Heart right ventricle (tissue), 16 donors: Measurements from ENCODE around the gene CLPTM1L. TPM values are rescaled to one million over a fixed set of nuclear protein-coding genes. Genes with fewer than 3 reads are reported as not detected.

Experiments
- ATAC-seq, 8 donors: fragments of 200-7000 bp; cut with Tn5 transposase; one replicate each; pipeline ENCODE4 v1.9.1; 2020; ENCODE audit warnings: mild to moderate bottlenecking in 8 of 8, moderate library complexity in 8 of 8, moderate number of reproducible peaks in 1 of 8
- DNase-seq, 2 donors: peaks; one replicate each; pipeline ENCODE4 v3.0.0-alpha.2; 2020
- H3K27ac ChIP-seq, 10 donors: fragments of 200-600 bp; sonication (generic) in 2 of 10; one replicate each; pipeline versions ENCODE4 v1.5.0 to v1.8.0; 2020 to 2022; ENCODE audit warnings: mild to moderate bottlenecking in 3 of 10
- H3K27me3 ChIP-seq, 7 donors: fragments of 200-600 bp; one replicate each; pipeline ENCODE4 v1.8.0; 2021 to 2022; ENCODE audit warnings: mild to moderate bottlenecking in 2 of 7
- H3K36me3 ChIP-seq, 9 donors: fragments of 200-600 bp; sonication (generic) in 1 of 9; one replicate each; pipeline versions ENCODE4 v1.5.0 to v1.8.0; 2020 to 2022; ENCODE audit warnings: mild to moderate bottlenecking in 2 of 9
- H3K4me1 ChIP-seq, 9 donors: fragments of 200-600 bp; sonication (generic) in 1 of 9; one replicate each; pipeline versions ENCODE4 v1.5.0 to v1.8.0; 2020 to 2022; ENCODE audit warnings: mild to moderate bottlenecking in 4 of 9
- H3K4me3 ChIP-seq, 10 donors: fragments of 200-600 bp; sonication (generic) in 2 of 10; one replicate each; pipeline versions ENCODE4 v1.5.0 to v1.8.0; 2020 to 2022; ENCODE audit warnings: mild to moderate bottlenecking in 7 of 10, moderate library complexity in 2 of 10
- H3K9me3 ChIP-seq, 11 donors: fragments of 200-600 bp in 10 of 11; sonication (generic) in 2 of 11; one replicate each; pipeline versions ENCODE4 v1.5.0 to v1.8.0; 2013 to 2022; ENCODE audit warnings: mild to moderate bottlenecking in 2 of 11, control low read depth in 1 of 11, moderate library complexity in 1 of 11
- WGBS, 2 donors: extraction: QIAGEN DNeasy Blood & Tissue Kit; methylation state at CpG; one replicate each; pipeline ENCODE4 v1.1.7; 2013; ENCODE audit warnings: inconsistent platforms in 1 of 2; 5-methylcytosine and 5-hydroxymethylcytosine counted together
- intact Hi-C, 10 donors: fragments of 100-400 bp; cut with DNase I; formaldehyde crosslinking; loops; one replicate each; pipeline versions ENCODE4 v1.11.1 to v1.14.2; 2022
- polyA plus RNA-seq, 2 donors: library from polyadenylated mRNA; stranded (reverse); fragments of 200-250 nt; gene quantifications; one replicate each; pipeline ENCODE4 v1.2.3, GENCODE V29; 2013
- total RNA-seq, 10 donors: library from RNA; stranded (reverse); fragmentation: NEBNext Ultra II Directional in 3 of 10; extraction: Animal tissue kit (Norgen Biotek cat#: 25700) in 3 of 10; gene quantifications; one replicate each; pipeline versions ENCODE4 v1.2.1 to v1.2.4, GENCODE V29; 2021 to 2023
- TF ChIP-seq, protein P1 (sequence below), 9 donors: fragments of 200-600 bp; sonication (generic) in 2 of 9; IDR thresholded peaks; one replicate each; pipeline versions ENCODE4 v1.5.0 to v1.8.0; 2021 to 2022; ENCODE audit warnings: antibody characterized with exemption in 9 of 9, mild to moderate bottlenecking in 5 of 9, moderate library complexity in 1 of 9
- donor health status: Arrhythmogenic right ventricular cardiomyopathy.
- donor health status: ischemic (EF 13 %, LVEDD 7.1; RV severe dilation, severe dysfunction).
- donor health status: healthy with polysubstance abuse.
- donor health status: DM: no; HTN: yes; CAD: no.
- donor health status: DM: no; HTN: no; CAD: no.
- donor health status: ischemic (EF 25% LVEDD 6.9; RV normal size, moderate dysfunction).
- donor health status: ischemic (EF 25% LVEDD 5.7; RV mildly dilated, moderate dysfunction).
- donor health status: healthy.
- donor health status: DM: yes; HTN: yes; CAD: no.
- donor health status: Ischemic cardiomyopathy.
- donor health status: ischemic (EF 35%, LVEDD 5.7; RV mildly dilated, moderate dysfunction).
- donor health status: nonischemic (EF 11% LVEDD 7.7; RV severe dilation, severe dysfunction).
- donor health status: DM: yes; HTN: yes; CAD: no.
- donor health status: PGD.
- donor health status: ischemic (EF 29% LVEDD 5.4; RV normal size, mild dysfunction).
- donor health status: nonischemic (EF 23%, LVEDD 6.1; RV moderate dilation, normal function).

Gene CLPTM1L
- total and polyA plus RNA-seq, 12 donors, result 21.5 to 78.0 (median 32.5) TPM

DNA sequence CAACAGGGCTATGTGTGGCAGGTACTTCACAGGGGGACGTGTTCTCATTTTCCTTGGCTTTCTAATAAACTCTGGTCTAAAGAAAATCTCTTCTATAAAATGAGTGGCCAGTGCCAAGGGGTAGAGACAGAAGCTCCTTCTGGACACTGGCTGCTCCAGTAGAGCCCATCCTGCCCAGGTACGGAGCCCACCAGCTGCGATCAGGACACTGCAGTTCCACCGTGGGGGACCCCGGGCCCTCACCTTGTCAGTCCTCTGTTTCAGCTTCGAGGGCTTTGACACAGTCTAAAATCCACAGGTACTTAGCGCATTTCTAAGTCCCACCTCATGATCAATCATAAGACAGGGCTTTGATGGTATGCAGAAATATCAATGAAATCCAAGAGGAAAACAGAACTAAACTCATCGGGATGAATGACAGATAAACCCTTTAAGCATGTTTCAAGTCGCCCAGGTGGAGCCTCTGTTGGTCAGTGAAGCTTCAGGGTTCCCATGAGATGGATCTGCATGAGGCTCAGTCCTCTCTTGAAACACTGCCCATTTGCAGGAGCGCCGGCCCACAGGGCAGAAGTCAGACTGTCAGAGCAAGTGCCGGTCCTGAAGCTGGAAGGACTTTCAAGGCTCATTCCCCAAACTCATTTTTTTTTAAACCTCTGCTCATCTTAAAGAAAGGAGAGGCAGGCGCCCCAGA is 29.7 kb downstream of the CLPTM1L start:
- intact Hi-C loops, result no loop called here
- peaks cover 0 to 31% (median 0%) of the 10 kb centered on the region in 9 donors for H3K4me1 ChIP-seq
- no peak overlapping the region for H3K4me3 ChIP-seq
- peaks cover 0 to 20% (median 4%) of the 10 kb centered on the region in 7 donors for H3K27me3 ChIP-seq
- TF ChIP-seq, protein P1, sequence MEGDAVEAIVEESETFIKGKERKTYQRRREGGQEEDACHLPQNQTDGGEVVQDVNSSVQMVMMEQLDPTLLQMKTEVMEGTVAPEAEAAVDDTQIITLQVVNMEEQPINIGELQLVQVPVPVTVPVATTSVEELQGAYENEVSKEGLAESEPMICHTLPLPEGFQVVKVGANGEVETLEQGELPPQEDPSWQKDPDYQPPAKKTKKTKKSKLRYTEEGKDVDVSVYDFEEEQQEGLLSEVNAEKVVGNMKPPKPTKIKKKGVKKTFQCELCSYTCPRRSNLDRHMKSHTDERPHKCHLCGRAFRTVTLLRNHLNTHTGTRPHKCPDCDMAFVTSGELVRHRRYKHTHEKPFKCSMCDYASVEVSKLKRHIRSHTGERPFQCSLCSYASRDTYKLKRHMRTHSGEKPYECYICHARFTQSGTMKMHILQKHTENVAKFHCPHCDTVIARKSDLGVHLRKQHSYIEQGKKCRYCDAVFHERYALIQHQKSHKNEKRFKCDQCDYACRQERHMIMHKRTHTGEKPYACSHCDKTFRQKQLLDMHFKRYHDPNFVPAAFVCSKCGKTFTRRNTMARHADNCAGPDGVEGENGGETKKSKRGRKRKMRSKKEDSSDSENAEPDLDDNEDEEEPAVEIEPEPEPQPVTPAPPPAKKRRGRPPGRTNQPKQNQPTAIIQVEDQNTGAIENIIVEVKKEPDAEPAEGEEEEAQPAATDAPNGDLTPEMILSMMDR (IDR thresholded peaks at IDR 0.05), result no peak
- ATAC-seq (no peak), DNase-seq (no peak)
- peaks cover 0 to 7% (median 0%) of the 10 kb centered on the region in 11 donors for H3K9me3 ChIP-seq
- H3K36me3 ChIP-seq, result peaks cover 0 to 33% (median 11%) of the 10 kb centered on the region in 9 donors
- 84 to 88% methylated on average over 13 of the region's 13 CpGs for WGBS, 2 donors
- no peak overlapping the region for H3K27ac ChIP-seq

DNA sequence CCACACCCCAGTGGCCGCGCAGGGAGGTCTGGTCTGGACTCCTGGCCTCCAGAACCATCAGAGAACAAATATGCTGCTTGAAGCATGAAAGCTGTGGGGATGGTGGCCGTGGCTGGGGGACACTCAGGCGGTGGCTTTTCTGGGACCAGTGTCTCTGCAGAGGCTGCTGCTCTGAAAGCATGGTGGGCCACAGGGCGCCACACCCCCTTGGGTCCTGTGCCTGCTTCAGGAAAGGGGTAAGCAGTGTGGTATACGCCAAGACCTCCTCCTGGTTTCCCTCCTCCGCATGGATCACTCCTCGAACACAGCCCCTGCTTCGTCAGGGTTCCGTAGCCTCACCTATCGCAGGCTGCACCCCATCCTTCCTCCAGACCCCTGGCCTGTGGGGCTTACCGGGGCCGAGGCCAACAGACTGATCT is 30.3 kb downstream of the CLPTM1L start:
- H3K9me3 ChIP-seq, result peaks cover 0 to 7% (median 0%) of the 10 kb centered on the region in 11 donors
- no peak overlapping the region for H3K4me3 ChIP-seq
- peaks cover 0 to 27% (median 9%) of the 10 kb centered on the region in 9 donors for H3K36me3 ChIP-seq
- H3K27ac ChIP-seq, result no peak overlapping the region
- DNase-seq (no peak), ATAC-seq (no peak)
- TF ChIP-seq, protein P1 (IDR thresholded peaks at IDR 0.05), result no peak
- peaks cover 0 to 31% (median 0%) of the 10 kb centered on the region in 9 donors for H3K4me1 ChIP-seq
- peaks cover 0 to 26% (median 8%) of the 10 kb centered on the region in 7 donors for H3K27me3 ChIP-seq
- intact Hi-C loops, result no loop called here
- 91 to 97% methylated on average over 13 of the region's 13 CpGs for WGBS, 2 donors

DNA sequence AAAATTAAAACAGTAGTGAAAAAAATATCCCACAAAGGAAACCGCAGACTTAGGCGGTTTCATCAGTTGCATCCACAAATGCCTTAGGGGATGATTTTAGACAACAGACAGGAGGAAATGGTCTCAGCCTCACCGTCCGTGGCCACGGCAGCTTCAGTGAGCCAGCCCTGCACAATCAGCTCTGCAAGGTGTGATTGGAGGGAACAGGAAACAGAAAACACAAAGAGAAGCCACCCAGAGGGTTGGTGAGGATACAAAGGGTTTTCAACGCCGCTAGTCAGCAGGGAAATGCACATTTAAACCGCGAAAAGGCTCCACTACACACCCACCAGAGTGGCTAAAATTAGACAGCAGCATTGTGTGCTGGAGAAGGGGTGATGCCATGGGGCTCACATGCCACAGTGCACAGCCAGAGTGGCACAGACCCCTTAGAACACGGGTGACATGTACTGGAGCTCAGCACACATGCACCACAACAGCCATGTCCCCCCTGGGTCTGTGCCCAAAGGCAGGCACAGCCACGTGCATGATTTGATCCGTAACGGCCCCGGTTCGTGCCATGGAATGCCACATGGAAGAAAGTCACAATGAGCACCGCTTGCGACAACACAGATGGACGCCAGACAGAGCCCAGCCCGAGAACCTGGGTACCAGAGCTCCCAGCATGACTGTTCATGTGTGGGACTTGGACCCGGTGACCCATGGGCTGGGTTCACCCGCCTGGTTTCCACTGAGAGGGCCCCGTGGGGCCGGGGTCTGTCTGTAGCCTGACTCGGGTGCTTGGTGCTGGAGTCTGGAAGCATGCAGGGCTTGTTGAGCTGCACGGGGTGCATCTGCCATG is 31.7 kb downstream of the CLPTM1L start:
- no peak for DNase-seq
- peaks cover 0 to 31% (median 0%) of the 10 kb centered on the region in 9 donors for H3K4me1 ChIP-seq
- intact Hi-C loops, result no loop called here

DNA sequence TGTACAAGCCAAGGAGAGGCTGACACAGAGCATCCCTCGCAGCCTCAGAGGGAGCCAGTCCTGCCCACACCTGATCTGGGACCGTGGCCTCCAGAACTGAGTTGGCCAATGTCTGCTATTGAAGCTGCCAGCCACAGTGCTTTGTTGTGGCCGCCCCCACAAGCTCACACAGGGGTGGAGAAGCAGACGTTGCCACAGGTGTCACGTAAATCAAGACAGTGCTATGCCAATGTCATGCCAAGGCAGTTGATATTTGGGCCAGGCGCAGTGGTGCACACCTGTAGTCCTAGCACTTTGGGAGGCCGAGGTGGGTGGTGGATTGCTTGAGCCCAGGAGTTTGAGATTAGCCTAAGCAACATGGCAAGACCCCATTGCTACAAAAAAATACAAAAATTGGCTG is 32.7 kb downstream of the CLPTM1L start:
- DNase-seq, result no peak

More for the DNA sequence above, 31.7 kb downstream of the CLPTM1L start:
- no peak overlapping the region for H3K4me3 ChIP-seq
- ATAC-seq, result no peak
- peaks cover 0 to 14% (median 3%) of the 10 kb centered on the region in 9 donors for H3K36me3 ChIP-seq
- H3K27ac ChIP-seq, result peak overlapping the region in 1 of 10 donors; percentile 16
- WGBS, 2 donors, result 70 to 77% methylated on average over 25 of the region's 25 CpGs
- H3K9me3 ChIP-seq, result peaks cover 0 to 7% (median 0%) of the 10 kb centered on the region in 11 donors
- peaks cover 0 to 27% (median 8%) of the 10 kb centered on the region in 7 donors for H3K27me3 ChIP-seq
- TF ChIP-seq, protein P1 (IDR thresholded peaks at IDR 0.05), result no peak

More for the DNA sequence above, 32.7 kb downstream of the CLPTM1L start:
- Histone ChIP-seq H3K36me3 (peaks cover 0 to 3% (median 0%) of the 10 kb centered on the region in 9 donors), H3K4me3 (no peak overlapping the region), H3K9me3 (peaks cover 0 to 7% (median 0%) of the 10 kb centered on the region in 11 donors), H3K27ac (no peak overlapping the region), H3K27me3 (peaks cover 0 to 27% (median 8%) of the 10 kb centered on the region in 7 donors), H3K4me1 (peaks cover 0 to 31% (median 0%) of the 10 kb centered on the region in 9 donors)
- TF ChIP-seq, protein P1 (IDR thresholded peaks at IDR 0.05), result no peak
- 87 to 89% methylated on average over 7 of the region's 7 CpGs for WGBS, 2 donors
- intact Hi-C loops, result no loop called here
- no peak for ATAC-seq
